HCT116 (cell line): ENCODE results near the gene FCAMR.

Experiments
- CTCF ChIP-seq, 3 experiments: fragments of 200-600 bp in 1 of 3; sonication (generic) in 1 of 3; IDR thresholded peaks in 2 of 3; conservative IDR thresholded peaks in 1 of 3; 2 replicates each; pipeline ENCODE4 v1.5.1; 2012 to 2017; ENCODE audit warnings: low read depth in 2 of 3, low read length in 2 of 3, antibody characterized with exemption in 1 of 3, borderline replicate concordance in 1 of 3, control low read depth in 1 of 3, mild to moderate bottlenecking in 1 of 3, mixed read lengths in 1 of 3, mixed run types in 1 of 3, moderate library complexity in 1 of 3; ENCODE audit not compliant: insufficient read depth in 1 of 3
- EGR1 ChIP-seq: IDR thresholded peaks from 2 replicates; pipeline ENCODE4 v1.6.1; 2012; ENCODE audit warnings: low read depth
- EZH2 ChIP-seq: fragments of 200-600 bp; sonication (generic); IDR thresholded peaks from 2 replicates; pipeline ENCODE4 v1.6.1; 2017; ENCODE audit warnings: antibody characterized with exemption, mixed run types
- JUND ChIP-seq: IDR thresholded peaks from 2 replicates; pipeline ENCODE4 v1.6.1; 2012
- MAX ChIP-seq: IDR thresholded peaks from 2 replicates; pipeline ENCODE4 v1.6.1; 2012
- POLR2A ChIP-seq: IDR thresholded peaks from 2 replicates; pipeline ENCODE4 v1.7.0; 2011; ENCODE audit warnings: borderline replicate concordance; ENCODE audit not compliant: insufficient read depth, insufficient read length; ENCODE audit errors: extremely low read depth
- POLR2AphosphoS5 ChIP-seq: IDR thresholded peaks from 2 replicates; pipeline ENCODE4 v1.6.1; 2011; ENCODE audit warnings: mild to moderate bottlenecking, low read depth, low read length, moderate library complexity
- SRF ChIP-seq: IDR thresholded peaks from 2 replicates; pipeline ENCODE4 v1.6.1; 2012; ENCODE audit warnings: low read depth
- ZBTB33 ChIP-seq: IDR thresholded peaks from 2 replicates; pipeline ENCODE4 v1.6.1; 2011; ENCODE audit warnings: mild to moderate bottlenecking, low read length, moderate library complexity; ENCODE audit not compliant: insufficient replicate concordance; ENCODE audit errors: extremely low read depth

- no peak for TF ChIP-seq JUND
- TF ChIP-seq ZBTB33, result no peak
- TF ChIP-seq POLR2A, result no peak
- TF ChIP-seq CTCF (IDR thresholded peaks at IDR 0.05 in 2 of 3, conservative IDR thresholded peaks at IDR 0.05 in 1 of 3; ENCODE audit: borderline replicate concordance in 1 of 3, insufficient read depth in 1 of 3, low read depth in 2 of 3, low read length in 2 of 3), result no peak
- no peak for TF ChIP-seq SRF
- TF ChIP-seq MAX, result no peak
- TF ChIP-seq POLR2AphosphoS5, result no peak
- no peak for TF ChIP-seq EGR1
- TF ChIP-seq EZH2, result no peak
These were observed 17.1 kb downstream of the FCAMR start for GRCh38 chr1:206953126-206953525.
